ENCODE measurements around the gene FAS.

Gene FAS

DNA sequence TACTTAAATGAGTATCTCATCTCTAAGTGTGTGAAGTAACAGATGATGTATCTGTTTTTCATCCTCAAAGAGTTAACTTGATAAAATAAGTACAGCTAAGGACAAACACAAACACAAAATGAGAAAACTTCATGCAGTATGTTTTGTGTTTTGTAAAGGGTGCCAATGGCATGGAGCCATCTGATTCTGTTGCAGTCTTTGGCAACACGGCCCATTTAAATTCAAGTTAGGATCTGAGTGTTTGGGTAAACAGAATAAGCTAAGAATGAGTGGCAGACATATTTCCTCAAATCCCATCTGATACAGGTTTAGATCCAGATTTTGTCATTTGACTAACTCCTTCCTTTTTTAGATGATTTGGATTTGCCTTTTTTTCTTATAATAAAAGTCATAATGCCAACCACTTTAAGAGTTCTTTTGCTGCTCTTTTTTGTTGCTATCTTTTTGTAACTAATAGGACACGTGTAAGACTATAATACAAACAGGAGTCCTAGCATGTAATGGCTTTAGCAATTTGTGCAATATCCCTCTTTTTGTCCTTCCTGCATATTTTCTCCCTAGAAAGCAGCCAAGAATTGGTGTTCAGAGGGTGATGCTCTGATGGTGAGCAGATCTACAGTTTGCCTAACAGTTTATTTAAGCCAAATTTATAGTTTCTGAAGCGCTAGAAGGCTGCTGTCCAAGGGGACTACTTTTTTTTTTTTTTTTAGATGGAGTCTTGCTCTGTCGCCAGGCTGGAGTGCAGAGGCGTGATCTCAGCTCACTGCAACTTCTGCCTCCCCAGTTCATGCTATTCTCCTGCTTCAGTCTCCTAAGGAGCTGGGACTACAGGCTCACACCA is 19.2 kb upstream of the FAS start:
- DNase-seq: no peak

DNA sequence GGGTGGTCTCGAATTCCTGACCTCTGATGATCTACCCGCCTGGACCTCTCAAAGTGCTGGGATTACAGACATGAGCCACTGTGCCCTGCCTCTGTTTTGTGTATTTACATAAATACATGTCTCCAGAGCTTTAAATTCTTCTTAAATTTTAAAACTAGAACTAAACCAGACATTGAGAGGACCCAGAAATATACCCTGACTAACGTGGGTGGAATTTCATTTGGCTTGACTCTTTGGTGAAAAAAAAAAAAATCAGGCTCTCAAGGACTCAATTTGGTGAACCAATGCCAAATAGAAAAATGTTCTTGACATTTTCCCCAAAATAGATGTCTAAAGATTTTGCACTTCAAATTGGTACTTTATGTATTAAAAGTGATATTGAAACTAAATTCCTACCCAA is 16.6 kb upstream of the FAS start:
- DNase-seq: no peak

DNA sequence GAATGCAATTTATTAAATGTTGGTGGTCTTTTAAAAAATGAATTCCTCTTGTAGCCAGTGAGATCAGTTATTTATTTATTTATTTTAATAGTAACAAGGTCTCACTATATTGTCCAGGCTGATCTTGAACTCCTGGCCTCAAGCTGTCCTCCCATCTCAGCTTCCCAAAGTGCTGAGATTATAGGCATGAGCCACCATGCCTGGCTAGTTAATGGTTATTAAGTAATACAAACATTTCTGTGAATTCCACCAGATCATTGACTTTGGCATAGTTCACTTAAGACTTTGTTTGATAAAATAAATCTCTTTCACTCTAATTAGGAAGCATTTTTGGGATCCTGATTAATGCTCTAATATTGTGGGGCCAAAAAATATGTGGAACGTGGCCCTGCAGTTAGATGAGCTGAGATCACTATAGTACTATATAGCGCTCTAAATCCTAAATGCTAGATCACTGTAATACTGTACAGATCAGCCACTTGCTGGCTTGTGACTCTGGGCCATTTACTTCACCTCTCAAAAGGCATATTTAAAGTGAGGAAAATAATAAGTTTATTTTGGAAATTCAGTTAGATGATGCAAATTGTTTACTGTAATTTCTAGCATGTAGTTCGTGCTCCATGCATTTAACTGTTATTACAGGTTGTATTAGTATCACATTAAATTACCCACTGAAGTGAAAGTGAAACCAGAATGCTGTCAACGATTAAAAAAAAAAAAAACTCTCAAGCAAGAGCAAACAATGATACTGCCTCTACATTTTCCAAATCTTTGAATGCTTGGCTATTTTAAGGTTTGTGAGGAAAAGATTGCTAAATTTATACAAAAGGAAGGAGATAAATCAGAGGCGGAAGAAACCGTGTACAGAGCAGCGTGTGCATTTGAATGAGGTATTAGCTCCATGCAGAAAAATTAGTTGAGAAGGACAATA is 15.9 kb upstream of the FAS start:
- DNase-seq: no peak

DNA sequence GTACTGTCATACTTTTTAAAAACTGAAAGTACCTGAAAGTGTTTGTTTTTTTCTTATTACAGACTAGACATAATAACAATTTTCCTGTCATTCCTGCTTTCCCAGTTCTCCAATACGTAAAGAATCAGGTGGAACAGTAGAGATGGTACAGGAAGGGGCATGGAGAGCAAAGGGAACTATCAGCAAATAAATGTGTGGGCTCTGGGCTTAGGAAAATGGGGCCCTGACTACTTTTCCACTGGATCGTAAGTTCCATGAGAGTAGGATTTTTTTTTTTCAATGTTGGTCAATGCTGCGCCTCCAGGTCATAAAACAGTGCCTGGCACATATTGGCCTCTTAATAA is 15.2 kb upstream of the FAS start:
- DNase-seq: no peak

- no peak for DNase-seq
Measured at GRCh38 chr10:88978463-88978862, 12.1 kb upstream of the FAS start.

- DNase-seq: no peak
Measured at GRCh38 chr10:88979153-88979562, 11.4 kb upstream of the FAS start.

DNA sequence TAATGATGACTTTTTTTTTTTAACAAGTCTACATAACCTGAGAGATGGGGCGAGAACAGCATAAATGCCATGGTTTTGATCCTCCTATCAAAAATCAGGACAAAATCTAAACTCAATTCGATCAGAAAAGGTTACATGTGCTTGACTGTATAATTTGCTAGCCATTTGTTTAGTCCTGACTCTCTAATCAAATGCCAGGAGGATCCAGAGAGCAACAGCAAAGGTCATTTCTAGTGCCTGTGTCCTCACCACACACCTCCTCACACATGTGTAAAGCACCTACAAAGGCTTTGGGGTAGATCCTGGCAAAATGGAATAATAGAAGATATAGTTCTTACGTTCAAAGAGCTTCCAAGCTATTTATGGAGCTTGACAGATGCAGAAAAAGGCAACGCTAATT is 11.0 kb upstream of the FAS start:
- no peak for DNase-seq

DNA sequence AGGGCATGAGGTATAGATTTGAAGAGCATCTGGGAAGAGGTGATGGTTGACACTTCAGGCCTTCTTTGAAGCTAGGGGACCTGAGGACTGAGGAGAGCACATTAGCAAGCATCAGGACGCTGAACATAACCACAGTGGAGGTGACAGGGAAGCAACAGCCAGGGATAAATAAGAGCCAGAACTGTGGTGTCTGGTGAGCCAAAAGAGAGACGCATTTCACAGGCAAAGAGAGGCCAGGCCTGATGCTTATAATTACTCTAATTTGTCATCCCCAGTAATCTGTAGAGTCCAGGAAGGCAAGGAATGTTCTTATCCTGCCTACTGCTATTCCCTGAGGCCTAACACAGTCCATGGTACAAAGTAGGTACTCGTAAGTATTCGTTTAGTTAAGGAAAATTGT is 10.4 kb upstream of the FAS start:
- no peak for DNase-seq

GRCh38 chr10:88980800-88981199 is 9.8 kb upstream of the FAS start:
- no peak for DNase-seq

DNA sequence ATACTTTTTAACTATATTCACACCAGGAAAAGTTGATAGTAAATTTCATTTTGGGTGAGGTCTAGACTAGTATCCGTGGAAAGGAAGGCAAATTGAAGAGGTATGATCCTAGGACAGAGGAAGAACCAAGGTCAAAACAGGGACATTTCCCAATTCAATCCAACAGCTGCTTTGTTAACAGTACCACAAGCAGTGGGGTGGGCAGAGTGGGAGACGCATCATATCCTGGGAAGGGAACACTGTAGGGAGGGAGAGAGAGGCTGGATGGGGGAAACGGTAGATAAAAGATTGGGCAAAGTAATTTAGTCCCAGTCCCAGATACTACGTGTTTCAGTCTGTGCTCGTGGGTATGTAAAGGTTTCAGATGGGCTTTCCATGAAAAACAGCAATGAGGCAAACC is 9.2 kb upstream of the FAS start:
- DNase-seq: no peak

GRCh38 chr10:88982366-88982765 is 8.2 kb upstream of the FAS start:
- DNase-seq: no peak

- no peak for DNase-seq
Measured at GRCh38 chr10:88983206-88983605, 7.4 kb upstream of the FAS start.

GRCh38 chr10:88983939-88984338 is 6.7 kb upstream of the FAS start:
- DNase-seq: no peak

- no peak for DNase-seq
Measured at GRCh38 chr10:88984525-88984924, 6.1 kb upstream of the FAS start.

- peak; percentile 26 for DNase-seq
Measured at GRCh38 chr10:88986549-88987242, 3.9 kb upstream of the FAS start.

GRCh38 chr10:88987243-88987725 is 3.3 kb upstream of the FAS start:
- DNase-seq: peak; percentile 77

GRCh38 chr10:88987840-88988239 is 2.8 kb upstream of the FAS start:
- DNase-seq: no peak

DNA sequence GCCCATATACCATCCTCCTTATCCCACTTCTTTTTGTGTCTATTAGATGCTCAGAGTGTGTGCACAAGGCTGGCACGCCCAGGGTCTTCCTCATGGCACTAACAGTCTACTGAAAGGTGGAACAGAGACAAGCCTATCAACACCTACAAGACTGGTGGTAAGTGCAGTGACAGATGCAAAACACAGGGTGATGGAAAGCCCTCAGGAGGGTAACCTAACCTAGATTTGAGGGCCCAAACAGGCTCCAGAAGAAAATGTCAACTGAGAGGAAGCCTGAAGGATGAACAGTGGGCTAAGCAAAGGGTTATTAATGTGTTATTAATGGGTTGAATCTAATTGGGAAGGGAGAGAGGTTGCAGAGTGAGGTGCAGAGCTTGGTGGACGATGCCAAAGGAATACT is 1.2 kb upstream of the FAS start:
- no peak for DNase-seq

DNA sequence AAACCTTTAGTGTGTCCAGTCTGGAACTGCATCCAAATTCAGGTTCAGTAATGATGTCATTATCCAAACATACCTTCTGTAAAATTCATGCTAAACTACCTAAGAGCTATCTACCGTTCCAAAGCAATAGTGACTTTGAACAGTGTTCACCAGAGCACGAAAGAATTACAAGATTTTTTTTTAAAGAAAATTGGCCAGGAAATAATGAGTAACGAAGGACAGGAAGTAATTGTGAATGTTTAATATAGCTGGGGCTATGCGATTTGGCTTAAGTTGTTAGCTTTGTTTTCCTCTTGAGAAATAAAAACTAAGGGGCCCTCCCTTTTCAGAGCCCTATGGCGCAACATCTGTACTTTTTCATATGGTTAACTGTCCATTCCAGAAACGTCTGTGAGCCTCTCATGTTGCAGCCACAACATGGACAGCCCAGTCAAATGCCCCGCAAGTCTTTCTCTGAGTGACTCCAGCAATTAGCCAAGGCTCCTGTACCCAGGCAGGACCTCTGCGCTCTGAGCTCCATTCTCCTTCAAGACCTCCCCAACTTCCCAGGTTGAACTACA is 694 bp upstream of the FAS start:
- peak; percentile 78 for DNase-seq

GRCh38 chr10:88991161-88991898 is 732 bp downstream of the FAS start:
- peak; percentile 36 for DNase-seq

GRCh38 chr10:88991899-88992320 is 1.3 kb downstream of the FAS start:
- DNase-seq: peak; percentile 38

GRCh38 chr10:88992921-88993524 is 2.4 kb downstream of the FAS start:
- DNase-seq: no peak
